ENCODE measurements around the gene SMC1B.
A peak's percentile ranks its signal among the peaks of the same experiment; 100 is the strongest.

The SMC1B gene

GRCh38 chr22:45322873-45323525 is 90.4 kb downstream of the SMC1B start:
- H3K79me2 ChIP-seq (ENCODE audit: insufficient read depth, low read length), result peaks cover 22% of the 10 kb centered on the region
- no peaks in the 10 kb centered on the region for H3K9me2 ChIP-seq (ENCODE audit: low read depth, low read length)
- H4K20me1 ChIP-seq (ENCODE audit: insufficient read depth, low read length), result no peaks in the 10 kb centered on the region
- no peak overlapping the region for H3K27ac ChIP-seq (ENCODE audit: low read depth, low read length, poor library complexity, severe bottlenecking)
- peaks cover 41% of the 10 kb centered on the region for H3K4me1 ChIP-seq (ENCODE audit: insufficient read depth, low read length, severe bottlenecking)
- H3K4me2 ChIP-seq (ENCODE audit: low read length), result no peak overlapping the region
- H3K9me3 ChIP-seq (ENCODE audit: low read length), result no peaks in the 10 kb centered on the region
- H2AFZ ChIP-seq (ENCODE audit: low read length), result no peak overlapping the region
- no peaks in the 10 kb centered on the region for H3K27me3 ChIP-seq (ENCODE audit: insufficient read depth, low read length)
- H3K9ac ChIP-seq (ENCODE audit: low read length), result no peak overlapping the region
- H3F3A ChIP-seq (ENCODE audit: insufficient read depth, low read length), result no peaks in the 10 kb centered on the region
- H3K4me3 ChIP-seq (ENCODE audit: low read depth, low read length, poor library complexity, severe bottlenecking), result no peak overlapping the region
- peaks cover 35% of the 10 kb centered on the region for H3K36me3 ChIP-seq (ENCODE audit: insufficient read depth, low read length)
- TF ChIP-seq EZH2 (IDR thresholded peaks at IDR 0.05; ENCODE audit: borderline replicate concordance, low read length), result no peak
- TF ChIP-seq, protein P1, sequence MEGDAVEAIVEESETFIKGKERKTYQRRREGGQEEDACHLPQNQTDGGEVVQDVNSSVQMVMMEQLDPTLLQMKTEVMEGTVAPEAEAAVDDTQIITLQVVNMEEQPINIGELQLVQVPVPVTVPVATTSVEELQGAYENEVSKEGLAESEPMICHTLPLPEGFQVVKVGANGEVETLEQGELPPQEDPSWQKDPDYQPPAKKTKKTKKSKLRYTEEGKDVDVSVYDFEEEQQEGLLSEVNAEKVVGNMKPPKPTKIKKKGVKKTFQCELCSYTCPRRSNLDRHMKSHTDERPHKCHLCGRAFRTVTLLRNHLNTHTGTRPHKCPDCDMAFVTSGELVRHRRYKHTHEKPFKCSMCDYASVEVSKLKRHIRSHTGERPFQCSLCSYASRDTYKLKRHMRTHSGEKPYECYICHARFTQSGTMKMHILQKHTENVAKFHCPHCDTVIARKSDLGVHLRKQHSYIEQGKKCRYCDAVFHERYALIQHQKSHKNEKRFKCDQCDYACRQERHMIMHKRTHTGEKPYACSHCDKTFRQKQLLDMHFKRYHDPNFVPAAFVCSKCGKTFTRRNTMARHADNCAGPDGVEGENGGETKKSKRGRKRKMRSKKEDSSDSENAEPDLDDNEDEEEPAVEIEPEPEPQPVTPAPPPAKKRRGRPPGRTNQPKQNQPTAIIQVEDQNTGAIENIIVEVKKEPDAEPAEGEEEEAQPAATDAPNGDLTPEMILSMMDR (IDR thresholded peaks at IDR 0.05; ENCODE audit: low read length), result no peak

- H3K36me3 ChIP-seq (ENCODE audit: insufficient read depth, low read length), result peaks cover 27% of the 10 kb centered on the region
- H3K27ac ChIP-seq (ENCODE audit: low read depth, low read length, poor library complexity, severe bottlenecking), result peak overlapping the region; percentile 55
- no peaks in the 10 kb centered on the region for H3K27me3 ChIP-seq (ENCODE audit: insufficient read depth, low read length)
- H3K4me3 ChIP-seq (ENCODE audit: low read depth, low read length, poor library complexity, severe bottlenecking), result peak overlapping the region; percentile 11
- no peaks in the 10 kb centered on the region for H3F3A ChIP-seq (ENCODE audit: insufficient read depth, low read length)
- TF ChIP-seq, protein P1 (IDR thresholded peaks at IDR 0.05; ENCODE audit: low read length), result no peak
- no peak for TF ChIP-seq EZH2 (IDR thresholded peaks at IDR 0.05; ENCODE audit: borderline replicate concordance, low read length)
- H3K4me2 ChIP-seq (ENCODE audit: low read length), result peak overlapping the region; percentile 52; the same call in 1 of the 2 replicates
- no peak overlapping the region; the same call in 1 of the 2 replicates for H3K9ac ChIP-seq (ENCODE audit: low read length)
- H3K79me2 ChIP-seq (ENCODE audit: insufficient read depth, low read length), result peaks cover 22% of the 10 kb centered on the region
- H2AFZ ChIP-seq (ENCODE audit: low read length), result no peak overlapping the region
- no peaks in the 10 kb centered on the region for H3K9me3 ChIP-seq (ENCODE audit: low read length)
- H4K20me1 ChIP-seq (ENCODE audit: insufficient read depth, low read length), result no peaks in the 10 kb centered on the region
- H3K9me2 ChIP-seq (ENCODE audit: low read depth, low read length), result no peaks in the 10 kb centered on the region
- H3K4me1 ChIP-seq (ENCODE audit: insufficient read depth, low read length, severe bottlenecking), result peaks cover 46% of the 10 kb centered on the region
These were observed 91.6 kb downstream of the SMC1B start for GRCh38 chr22:45321827-45322226.

DNA sequence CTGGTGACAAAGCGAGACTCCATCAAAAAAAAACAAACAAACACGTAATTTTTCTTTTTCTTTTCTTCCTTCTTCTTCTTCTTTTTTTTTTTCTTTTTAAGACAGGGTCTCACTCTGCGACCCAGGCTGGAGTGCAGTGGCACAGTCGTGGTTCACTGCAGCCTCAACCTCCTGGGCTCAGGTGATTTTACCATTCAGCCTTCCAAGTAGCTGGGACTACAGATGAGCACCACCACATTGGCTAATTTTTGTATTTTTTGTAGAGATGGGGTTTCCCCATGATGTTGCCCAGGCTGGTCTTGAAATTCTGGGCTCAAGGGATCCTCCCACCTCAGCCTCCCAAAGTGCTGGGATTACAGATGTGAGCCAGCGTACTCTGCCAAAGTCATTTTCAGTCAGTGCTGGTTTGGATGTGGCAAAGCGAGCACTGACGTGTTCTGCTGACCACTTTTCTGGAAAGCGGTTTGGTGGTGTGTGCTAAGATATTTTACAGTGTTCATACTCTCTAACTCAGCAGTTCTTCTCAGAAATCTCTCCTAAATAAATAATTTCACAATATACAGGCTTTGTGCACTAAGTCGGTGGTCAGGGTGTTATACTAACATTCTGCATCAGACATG is 92.9 kb downstream of the SMC1B start:
- H3K9me3 ChIP-seq (ENCODE audit: low read length), result no peaks in the 10 kb centered on the region
- H3K4me1 ChIP-seq (ENCODE audit: insufficient read depth, low read length, severe bottlenecking), result peaks cover 46% of the 10 kb centered on the region
- no peak overlapping the region for H3K4me3 ChIP-seq (ENCODE audit: low read depth, low read length, poor library complexity, severe bottlenecking)
- no peak for TF ChIP-seq EZH2 (IDR thresholded peaks at IDR 0.05; ENCODE audit: borderline replicate concordance, low read length)
- TF ChIP-seq, protein P1 (IDR thresholded peaks at IDR 0.05; ENCODE audit: low read length), result no peak
- no peaks in the 10 kb centered on the region for H3F3A ChIP-seq (ENCODE audit: insufficient read depth, low read length)
- H3K27ac ChIP-seq (ENCODE audit: low read depth, low read length, poor library complexity, severe bottlenecking), result no peak overlapping the region
- H3K9me2 ChIP-seq (ENCODE audit: low read depth, low read length), result no peaks in the 10 kb centered on the region
- H3K9ac ChIP-seq (ENCODE audit: low read length), result no peak overlapping the region
- peaks cover 22% of the 10 kb centered on the region for H3K79me2 ChIP-seq (ENCODE audit: insufficient read depth, low read length)
- no peaks in the 10 kb centered on the region for H4K20me1 ChIP-seq (ENCODE audit: insufficient read depth, low read length)
- no peak overlapping the region for H2AFZ ChIP-seq (ENCODE audit: low read length)
- peaks cover 27% of the 10 kb centered on the region for H3K36me3 ChIP-seq (ENCODE audit: insufficient read depth, low read length)
- no peaks in the 10 kb centered on the region for H3K27me3 ChIP-seq (ENCODE audit: insufficient read depth, low read length)
- H3K4me2 ChIP-seq (ENCODE audit: low read length), result no peak overlapping the region
